K562 (cell line): ENCODE results near the gene KCNMB3. TPM values are rescaled to one million over a fixed set of nuclear protein-coding genes. Genes with fewer than 3 reads are reported as not detected.

Experiments
- ASH1L ChIP-seq: fragments of 450-650 bp; IDR thresholded peaks from 2 replicates; pipeline ENCODE4 v1.6.1; 2018; ENCODE audit warnings: borderline replicate concordance, mild to moderate bottlenecking, low read depth; ENCODE audit not compliant: partially characterized antibody
- CEBPG ChIP-seq, 3 experiments: fragments of 200-800 bp in 1 of 3; sonication (Bioruptor generic) in 1 of 3; sonication (generic) in 1 of 3; formaldehyde crosslinking in 1 of 3; IDR thresholded peaks in 2 of 3; conservative IDR thresholded peaks in 1 of 3; 2 replicates each; pipeline versions ENCODE4 v1.6.1 to v1.8.0; 2016 to 2022; ENCODE audit warnings: missing compliant biosample characterization in 2 of 3, missing genetic modification characterization in 2 of 3, mild to moderate bottlenecking in 1 of 3, missing genetic modification reagents in 1 of 3
- CREB5 ChIP-seq: fragments of 250-450 bp; sonication (Bioruptor Pico); IDR thresholded peaks from 2 replicates; pipeline ENCODE4 v1.5.0; 2020; ENCODE audit warnings: mild to moderate bottlenecking
- GABPA ChIP-seq: fragments of 200-800 bp; sonication (Bioruptor generic); conservative IDR thresholded peaks from 2 replicates; pipeline ENCODE4 v1.6.1; 2016; ENCODE audit warnings: low read depth, missing genetic modification characterization, missing compliant biosample characterization
- GTF2B ChIP-seq: IDR thresholded peaks from 2 replicates; pipeline ENCODE4 v1.6.1; 2011; ENCODE audit not compliant: insufficient read length; ENCODE audit errors: extremely low read depth
- IRF1 ChIP-seq: sonication (generic); formaldehyde crosslinking; IDR thresholded peaks from 2 replicates; pipeline ENCODE4 v1.8.0; 2022; ENCODE audit warnings: missing genetic modification reagents, mild to moderate bottlenecking, borderline replicate concordance
- MEF2D ChIP-seq: conservative IDR thresholded peaks from 2 replicates; pipeline ENCODE4 v1.6.1; 2016; ENCODE audit warnings: low read depth, missing genetic modification characterization, missing compliant biosample characterization
- NFRKB ChIP-seq: fragments of 450-650 bp; IDR thresholded peaks from 2 replicates; pipeline ENCODE4 v1.6.1; 2016; ENCODE audit warnings: low read depth
- PYGO2 ChIP-seq: fragments of 450-650 bp; IDR thresholded peaks from 2 replicates; pipeline ENCODE4 v1.6.1; 2016; ENCODE audit warnings: mild to moderate bottlenecking, missing genetic modification characterization, moderate library complexity, missing compliant biosample characterization
- SNAPC5 ChIP-seq: fragments of 250-450 bp; sonication (Bioruptor Pico); IDR thresholded peaks from 2 replicates; pipeline ENCODE4 v1.8.0; 2021; ENCODE audit warnings: moderate library complexity, mild to moderate bottlenecking, inconsistent platforms
- SP1 ChIP-seq: sonication (generic); formaldehyde crosslinking; IDR thresholded peaks from 2 replicates; pipeline ENCODE4 v1.8.1; 2022; ENCODE audit warnings: mild to moderate bottlenecking, missing genetic modification reagents
- SREBF1 ChIP-seq: fragments of 150-350 bp; IDR thresholded peaks from 2 replicates; pipeline ENCODE4 v1.6.1; 2014; ENCODE audit warnings: antibody characterized with exemption, low read depth, low read length, borderline replicate concordance
- TEAD4 ChIP-seq, 2 experiments: sonication (generic) in 1 of 2; formaldehyde crosslinking in 1 of 2; IDR thresholded peaks; 2 replicates each; pipeline versions ENCODE4 v1.6.1 to v1.8.0; 2012 to 2022; ENCODE audit warnings: borderline replicate concordance in 1 of 2, inconsistent platforms in 1 of 2, low read length in 1 of 2, mild to moderate bottlenecking in 1 of 2, missing genetic modification reagents in 1 of 2
- ZBTB12 ChIP-seq: fragments of 250-450 bp; sonication (Bioruptor Pico); IDR thresholded peaks from 2 replicates; pipeline ENCODE4 v1.4.0; 2020
- ZBTB5 ChIP-seq: fragments of 450-650 bp; IDR thresholded peaks from 2 replicates; pipeline ENCODE4 v1.6.1; 2017; ENCODE audit warnings: antibody characterized with exemption
- ZNF311 ChIP-seq: fragments of 250-450 bp; sonication (Bioruptor Pico); IDR thresholded peaks from 2 replicates; pipeline ENCODE4 v1.4.0; 2020; ENCODE audit warnings: mild to moderate bottlenecking, moderate library complexity
- ZNF395 ChIP-seq: fragments of 200-800 bp; sonication (Bioruptor generic); IDR thresholded peaks from 2 replicates; pipeline ENCODE4 v1.6.1; 2017; ENCODE audit warnings: missing genetic modification characterization, missing compliant biosample characterization
- ZNF644 ChIP-seq: fragments of 200-800 bp; sonication (Bioruptor generic); IDR thresholded peaks from 2 replicates; pipeline ENCODE4 v1.6.1; 2016; ENCODE audit warnings: low read depth, missing genetic modification characterization, missing compliant biosample characterization
- polyA plus RNA-seq, 8 experiments: library from polyadenylated mRNA; depleted of rRNA in 4 of 8; stranded (reverse) in 5 of 8; unstranded in 3 of 8; fragments of >200 nt; fragmentation: Nextera tagmentation in 2 of 8; fragmentation: Illumina TruSeq in 1 of 8; extraction: Ambion mirVana in 2 of 8; extraction: Trizol in 1 of 8; gene quantifications; 2 replicates each; pipeline versions ENCODE4 v1.2.1 to v1.2.3, GENCODE V29; 2011 to 2014; ENCODE audit warnings: inconsistent platforms in 1 of 8, missing spikeins in 1 of 8
- total RNA-seq, 7 experiments: library from RNA; depleted of rRNA in 6 of 7; stranded (reverse); fragments of >200 nt in 6 of 7; fragmentation: Illumina TruSeq in 2 of 7; extraction: Trizol in 2 of 7; gene quantifications; 2 replicates each; pipeline versions ENCODE4 v1.2.1 to v1.2.3, GENCODE V29; 2011 to 2021; ENCODE audit warnings: low replicate concordance in 1 of 7

KCNMB3 gene
- total and polyA plus RNA-seq, 9 of the 15 experiments (the other 6 are each of a cell fraction or from before 2014, with no cell fraction given): 7.0 to 21.1 (median 14.3) TPM

- TF ChIP-seq MEF2D (tag) (0 out of 2 replicates have a peak, but pooled peaks have one; percentile 26), SNAPC5 (CRISPR knock-in tag) (no peak), ZBTB12 (CRISPR knock-in tag) (no peak), ZBTB5 (no peak), ZNF311 (CRISPR knock-in tag) (peak; percentile 59; the same call in 1 of the 2 replicates), PYGO2 (tag) (no peak), IRF1 (no peak), GABPA (tag) (no peak), GTF2B (no peak), ASH1L (no peak), SP1 (CRISPR knock-in tag) (0 out of 2 replicates have a peak, but pooled peaks have one; percentile 4), CEBPG (CRISPR knock-in tag; IDR thresholded peaks at IDR 0.05) (no peak), CEBPG (tag; conservative IDR thresholded peaks at IDR 0.05 in 1 of 2, IDR thresholded peaks at IDR 0.05 in 1 of 2) (no peak), NFRKB (no peak; the same call in 1 of the 2 replicates), SREBF1 (no peak), ZNF395 (CRISPR knock-in tag) (0 out of 2 replicates have a peak, but pooled peaks have one; percentile 22), TEAD4 (IDR thresholded peaks at IDR 0.05; ENCODE audit: low read length) (0 out of 2 replicates have a peak, but pooled peaks have one; percentile 42), TEAD4 (CRISPR knock-in tag; IDR thresholded peaks at IDR 0.05; ENCODE audit: borderline replicate concordance) (no peak), CREB5 (CRISPR knock-in tag) (no peak), ZNF644 (peak; percentile 21; the same call in 1 of the 2 replicates)
Observed at GRCh38 chr3:179269152-179269707, 18.3 kb upstream of the KCNMB3 start (continued).
